Body of pancreas (tissue), 4 donors: Measurements from ENCODE around the gene NRDE2. TPM values are rescaled to one million over a fixed set of nuclear protein-coding genes. Genes with fewer than 3 reads are reported as not detected.

ENCODE experiments used
- ATAC-seq: fragments of 150-250 bp; one replicate; pipeline ENCODE4 v1.9.1; 2016
- DNase-seq, 4 donors: peaks; one replicate each; pipeline ENCODE4 v3.0.0-alpha.2; 2019
- H3K27ac ChIP-seq, 4 donors: fragments of 200-600 bp; sonication (generic); 1 replicate in 3 of 4; 2 replicates in 1 of 4; pipeline versions ENCODE4 v1.5.1 to v1.6.1; 2016 to 2019; ENCODE audit warnings: mild to moderate bottlenecking in 1 of 4, mixed read lengths in 1 of 4, moderate library complexity in 1 of 4
- H3K27me3 ChIP-seq, 2 donors: fragments of 200-600 bp; sonication (generic); one replicate each; pipeline ENCODE4 v1.6.0; 2016; ENCODE audit warnings: mild to moderate bottlenecking in 1 of 2
- H3K36me3 ChIP-seq, 2 donors: fragments of 200-600 bp; sonication (generic); replicated peaks in 1 of 2; 2 replicates each; pipeline ENCODE4 v1.5.1; 2016; ENCODE audit warnings: low read depth in 2 of 2; ENCODE audit not compliant: insufficient read depth in 1 of 2
- H3K4me1 ChIP-seq: fragments of 200-600 bp; sonication (generic); one replicate; pipeline ENCODE4 v1.6.0; 2016
- H3K4me3 ChIP-seq, 2 donors: fragments of 200-600 bp; sonication (generic); 1 replicate in 1 of 2; 2 replicates in 1 of 2; pipeline ENCODE4 v1.5.1; 2016 to 2019
- H3K9me3 ChIP-seq, 3 donors: fragments of 200-600 bp; sonication (generic); 1 replicate in 2 of 3; 2 replicates in 1 of 3; pipeline ENCODE4 v1.5.1; 2016
- POLR2A ChIP-seq, 3 donors: fragments of 450-650 bp; IDR thresholded peaks; one replicate each; pipeline ENCODE4 v1.6.1; 2016; ENCODE audit warnings: antibody characterized with exemption in 3 of 3, mild to moderate bottlenecking in 2 of 3
- WGBS, 2 donors: methylation state at CpG; one replicate each; pipeline ENCODE4 v1.1.5; 2017; 5-methylcytosine and 5-hydroxymethylcytosine counted together
- intact Hi-C: fragments of 100-400 bp; cut with DNase I; formaldehyde crosslinking; loops from one replicate; pipeline ENCODE4 v1.15.1; 2023
- total RNA-seq, 2 donors: library from RNA; depleted of rRNA; stranded (reverse); fragments of >200 nt; gene quantifications; one replicate each; pipeline ENCODE4 v1.1.0, GENCODE V29; 2016
- TF ChIP-seq, protein P1 (sequence below), 7 experiments: fragments of 450-650 bp in 4 of 7; fragments of 200-600 bp in 3 of 7; sonication (generic) in 3 of 7; IDR thresholded peaks; one replicate each; pipeline ENCODE4 v1.5.1; 2016 to 2019; ENCODE audit warnings: antibody characterized with exemption in 7 of 7

The NRDE2 gene
- total RNA-seq, 2 donors from 2014 or later: 11.7 to 65.6 TPM

DNA sequence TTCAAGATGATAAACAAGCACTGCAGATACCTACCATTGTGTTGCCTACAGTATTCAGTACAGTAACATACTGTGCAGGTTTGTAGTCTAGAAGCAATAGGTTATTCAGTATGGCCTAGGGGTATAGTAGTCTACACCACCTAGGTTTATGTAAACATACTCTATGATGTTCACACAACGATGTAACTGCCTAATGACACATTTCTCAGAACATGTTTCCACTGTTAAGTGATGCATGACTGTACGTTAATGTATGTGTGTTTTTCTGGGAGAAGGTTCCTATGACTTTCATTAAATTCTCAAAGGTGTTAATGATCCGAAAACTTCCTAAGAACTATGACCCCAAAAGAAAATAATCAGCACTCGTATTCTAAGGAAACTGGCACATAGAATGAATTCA lies 44.2 kb upstream of the NRDE2 start:
- H3K9me3 ChIP-seq: no peaks in the 10 kb centered on the region
- intact Hi-C loops: no loop called here
- ATAC-seq (no peak), DNase-seq (no peak)
- H3K27ac ChIP-seq: no peak overlapping the region
- TF ChIP-seq POLR2A (IDR thresholded peaks at IDR 0.05): no peak
- TF ChIP-seq, protein P1, sequence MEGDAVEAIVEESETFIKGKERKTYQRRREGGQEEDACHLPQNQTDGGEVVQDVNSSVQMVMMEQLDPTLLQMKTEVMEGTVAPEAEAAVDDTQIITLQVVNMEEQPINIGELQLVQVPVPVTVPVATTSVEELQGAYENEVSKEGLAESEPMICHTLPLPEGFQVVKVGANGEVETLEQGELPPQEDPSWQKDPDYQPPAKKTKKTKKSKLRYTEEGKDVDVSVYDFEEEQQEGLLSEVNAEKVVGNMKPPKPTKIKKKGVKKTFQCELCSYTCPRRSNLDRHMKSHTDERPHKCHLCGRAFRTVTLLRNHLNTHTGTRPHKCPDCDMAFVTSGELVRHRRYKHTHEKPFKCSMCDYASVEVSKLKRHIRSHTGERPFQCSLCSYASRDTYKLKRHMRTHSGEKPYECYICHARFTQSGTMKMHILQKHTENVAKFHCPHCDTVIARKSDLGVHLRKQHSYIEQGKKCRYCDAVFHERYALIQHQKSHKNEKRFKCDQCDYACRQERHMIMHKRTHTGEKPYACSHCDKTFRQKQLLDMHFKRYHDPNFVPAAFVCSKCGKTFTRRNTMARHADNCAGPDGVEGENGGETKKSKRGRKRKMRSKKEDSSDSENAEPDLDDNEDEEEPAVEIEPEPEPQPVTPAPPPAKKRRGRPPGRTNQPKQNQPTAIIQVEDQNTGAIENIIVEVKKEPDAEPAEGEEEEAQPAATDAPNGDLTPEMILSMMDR (IDR thresholded peaks at IDR 0.05): no peak
- H3K36me3 ChIP-seq: no peaks in the 10 kb centered on the region
- no peaks in the 10 kb centered on the region for H3K27me3 ChIP-seq
- 56 to 74% methylated on average over 4 of the region's 4 CpGs for WGBS, 2 donors
- H3K4me1 ChIP-seq: peaks cover 1% of the 10 kb centered on the region
- no peak overlapping the region for H3K4me3 ChIP-seq

- ATAC-seq: no peak
- H3K27me3 ChIP-seq: no peaks in the 10 kb centered on the region
- H3K27ac ChIP-seq: no peak overlapping the region
- H3K4me3 ChIP-seq: no peak overlapping the region
- no peak for DNase-seq
- TF ChIP-seq, protein P1 (IDR thresholded peaks at IDR 0.05): no peak
- no peak for TF ChIP-seq POLR2A (IDR thresholded peaks at IDR 0.05)
- H3K9me3 ChIP-seq: no peaks in the 10 kb centered on the region
- no peaks in the 10 kb centered on the region for H3K36me3 ChIP-seq
- no peaks in the 10 kb centered on the region for H3K4me1 ChIP-seq
- WGBS, 2 donors: 82 to 90% methylated on average over 4 of the region's 4 CpGs
- intact Hi-C loops: no loop called here
Observed at GRCh38 chr14:90374813-90375212, 43.1 kb upstream of the NRDE2 start.

DNA sequence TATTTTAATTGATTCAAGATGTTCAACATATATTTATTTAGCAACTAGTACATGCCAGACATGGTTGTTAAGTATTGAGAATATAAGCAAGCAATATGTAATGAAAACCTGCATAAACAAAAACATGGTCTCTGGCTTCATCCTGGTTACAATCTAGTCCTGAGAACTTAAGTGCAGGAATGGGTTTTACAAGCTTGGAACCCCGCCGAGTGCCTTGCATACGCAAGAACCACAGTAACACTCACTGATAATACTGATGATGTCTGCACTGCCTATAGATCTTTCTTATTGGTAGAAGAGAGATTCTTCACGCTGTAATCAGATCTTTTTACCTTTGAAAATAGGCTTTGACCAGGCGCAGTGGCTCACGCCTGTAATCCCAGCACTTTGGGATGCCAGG lies 42.1 kb upstream of the NRDE2 start:
- Histone ChIP-seq H3K27ac (no peak overlapping the region), H3K27me3 (no peaks in the 10 kb centered on the region), H3K4me1 (no peaks in the 10 kb centered on the region), H3K36me3 (no peaks in the 10 kb centered on the region), H3K4me3 (no peak overlapping the region), H3K9me3 (no peaks in the 10 kb centered on the region)
- WGBS, 2 donors: 66 to 84% methylated on average over 6 of the region's 6 CpGs
- no peak for DNase-seq
- intact Hi-C loops: no loop called here
- TF ChIP-seq POLR2A (IDR thresholded peaks at IDR 0.05): no peak
- TF ChIP-seq, protein P1 (IDR thresholded peaks at IDR 0.05): no peak
- ATAC-seq: no peak

- DNase-seq: no peak
- no peak for ATAC-seq
- Histone ChIP-seq H3K9me3 (no peaks in the 10 kb centered on the region), H3K27me3 (no peaks in the 10 kb centered on the region), H3K4me3 (no peak overlapping the region), H3K36me3 (no peaks in the 10 kb centered on the region), H3K27ac (no peak overlapping the region), H3K4me1 (no peaks in the 10 kb centered on the region)
- TF ChIP-seq POLR2A (IDR thresholded peaks at IDR 0.05): no peak
- TF ChIP-seq, protein P1 (IDR thresholded peaks at IDR 0.05): peak in 2 of 7 experiments; percentile 15 to 24
- intact Hi-C loops: no loop called here
- WGBS, 2 donors: 42 to 50% methylated on average over 1 of the region's 1 CpG
Observed at GRCh38 chr14:90368946-90369721, 37.4 kb upstream of the NRDE2 start.

DNA sequence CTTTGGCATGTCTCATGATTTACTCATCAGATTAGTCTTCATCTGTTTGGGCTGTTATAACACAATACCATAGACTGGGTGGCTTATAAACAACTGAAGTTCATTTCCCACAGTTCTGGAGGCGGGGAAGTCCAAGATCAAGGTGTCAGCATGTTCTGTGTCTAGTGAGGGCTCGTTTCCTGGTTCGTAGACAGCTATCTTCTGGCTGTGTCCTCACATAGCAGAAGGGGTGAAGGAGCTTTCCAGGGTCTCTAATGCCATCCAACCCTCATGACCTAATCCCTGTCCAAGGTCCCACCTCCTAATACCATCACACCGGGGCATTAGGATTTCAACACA lies 30.8 kb upstream of the NRDE2 start:
- no peak for ATAC-seq
- TF ChIP-seq POLR2A (IDR thresholded peaks at IDR 0.05): no peak
- TF ChIP-seq, protein P1 (IDR thresholded peaks at IDR 0.05): no peak
- Histone ChIP-seq H3K4me3 (no peak overlapping the region), H3K36me3 (no peaks in the 10 kb centered on the region), H3K27me3 (peaks cover 0 to 6% of the 10 kb centered on the region in 2 donors), H3K27ac (no peak overlapping the region), H3K4me1 (no peaks in the 10 kb centered on the region), H3K9me3 (no peaks in the 10 kb centered on the region)
- 78 to 84% methylated on average over 4 of the region's 4 CpGs for WGBS, 2 donors
- no peak for DNase-seq
- intact Hi-C loops: no loop called here
